ENCODE measurements around the gene TARS3.
A peak's percentile ranks its signal among the peaks of the same experiment; 100 is the strongest.
"Not testable (repeated sequence)": the region's sequence is repeated elsewhere in the genome, so short reads cannot be mapped to it uniquely, and the experiment has no call there.

Gene TARS3

DNA sequence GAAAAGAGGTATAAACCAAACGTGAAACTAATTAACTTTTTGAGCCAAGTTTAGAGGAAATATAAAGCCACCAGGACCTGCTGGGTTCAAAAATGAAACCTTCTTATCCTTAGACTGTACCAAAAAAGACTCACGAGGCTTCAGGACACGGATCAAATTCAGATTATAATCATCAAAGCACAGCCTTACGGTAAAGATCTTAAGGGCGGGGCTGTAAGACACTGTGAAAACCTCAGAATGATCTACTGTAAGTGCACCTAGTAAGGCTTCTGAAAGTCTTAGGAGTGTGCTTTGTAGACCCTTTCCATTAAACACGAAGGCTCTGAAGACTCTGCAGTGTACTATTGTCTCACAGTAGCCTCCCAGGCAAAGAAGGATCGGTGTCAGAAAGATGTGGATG is 26.8 kb downstream of the TARS3 start:
- no peak for DNase-seq

GRCh38 chr15:101696829-101697228 is 27.4 kb downstream of the TARS3 start:
- DNase-seq: no peak

GRCh38 chr15:101694261-101694660 is 30.0 kb downstream of the TARS3 start:
- no peak for DNase-seq

DNA sequence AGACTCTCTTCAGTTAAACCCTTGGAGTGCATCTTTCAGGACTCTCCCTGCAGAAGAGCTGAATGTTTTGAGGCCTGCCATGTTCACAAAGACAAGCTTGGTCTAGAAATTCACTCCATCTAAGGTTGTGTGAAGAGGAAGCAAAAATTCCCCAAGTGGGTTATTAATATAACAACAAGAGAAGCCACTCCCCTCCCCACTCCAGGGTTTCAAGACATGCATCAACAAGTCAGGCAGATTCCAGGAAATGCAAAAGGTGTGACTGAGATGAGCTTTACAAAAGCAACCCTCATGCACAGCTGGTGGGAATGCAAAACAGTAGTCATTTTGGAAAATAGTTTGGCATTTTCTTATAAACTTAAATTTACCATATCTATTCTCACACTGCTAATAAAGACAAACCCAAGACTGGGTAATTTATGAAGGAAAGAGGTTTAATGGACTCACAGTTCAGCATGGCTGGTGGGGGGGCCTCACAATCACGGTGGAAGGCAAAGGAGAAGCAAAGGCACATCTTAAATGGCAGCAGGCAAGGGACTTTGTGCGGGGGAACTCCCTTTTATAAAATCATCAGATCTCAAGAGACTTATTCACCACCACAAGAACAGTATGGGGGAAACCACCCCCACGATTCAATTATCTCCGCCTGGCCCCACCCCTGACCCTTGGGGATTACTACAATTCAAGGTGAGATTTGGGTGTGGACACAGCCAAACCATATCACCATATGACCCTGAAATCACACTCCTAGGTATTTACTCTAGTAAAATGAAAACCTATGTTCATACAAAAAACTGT is 31.3 kb downstream of the TARS3 start:
- DNase-seq: no peak

GRCh38 chr15:101689901-101690300 is 34.4 kb downstream of the TARS3 start:
- peak; percentile 9 for DNase-seq

DNA sequence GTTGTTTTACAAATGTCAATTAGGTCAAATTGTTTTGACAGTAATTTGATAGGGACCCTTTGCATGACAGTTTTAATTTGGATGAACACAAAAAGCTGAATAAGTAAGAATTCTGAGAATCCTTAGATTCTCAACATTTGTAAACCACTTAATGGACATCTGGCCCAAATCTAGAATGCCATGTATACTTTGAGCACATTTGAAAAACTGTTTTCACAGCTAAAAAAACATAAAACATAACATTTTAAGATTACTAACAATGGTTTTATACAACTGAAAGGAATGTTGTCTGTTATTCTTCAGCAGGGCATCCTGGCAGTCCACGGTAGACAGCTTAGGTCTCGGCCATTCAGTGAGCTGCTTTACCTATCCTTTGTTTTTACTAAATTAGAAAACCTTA is 37.6 kb downstream of the TARS3 start:
- no peak for DNase-seq

- no peak for DNase-seq
Observed at GRCh38 chr15:101684877-101685276, 39.4 kb downstream of the TARS3 start.

GRCh38 chr15:101684384-101684783 is 39.9 kb downstream of the TARS3 start:
- DNase-seq: no peak

- DNase-seq: no peak
Observed at GRCh38 chr15:101679806-101680205, 44.5 kb downstream of the TARS3 start.

- DNase-seq: no peak
Observed at GRCh38 chr15:101676921-101677329, 47.3 kb downstream of the TARS3 start.

DNA sequence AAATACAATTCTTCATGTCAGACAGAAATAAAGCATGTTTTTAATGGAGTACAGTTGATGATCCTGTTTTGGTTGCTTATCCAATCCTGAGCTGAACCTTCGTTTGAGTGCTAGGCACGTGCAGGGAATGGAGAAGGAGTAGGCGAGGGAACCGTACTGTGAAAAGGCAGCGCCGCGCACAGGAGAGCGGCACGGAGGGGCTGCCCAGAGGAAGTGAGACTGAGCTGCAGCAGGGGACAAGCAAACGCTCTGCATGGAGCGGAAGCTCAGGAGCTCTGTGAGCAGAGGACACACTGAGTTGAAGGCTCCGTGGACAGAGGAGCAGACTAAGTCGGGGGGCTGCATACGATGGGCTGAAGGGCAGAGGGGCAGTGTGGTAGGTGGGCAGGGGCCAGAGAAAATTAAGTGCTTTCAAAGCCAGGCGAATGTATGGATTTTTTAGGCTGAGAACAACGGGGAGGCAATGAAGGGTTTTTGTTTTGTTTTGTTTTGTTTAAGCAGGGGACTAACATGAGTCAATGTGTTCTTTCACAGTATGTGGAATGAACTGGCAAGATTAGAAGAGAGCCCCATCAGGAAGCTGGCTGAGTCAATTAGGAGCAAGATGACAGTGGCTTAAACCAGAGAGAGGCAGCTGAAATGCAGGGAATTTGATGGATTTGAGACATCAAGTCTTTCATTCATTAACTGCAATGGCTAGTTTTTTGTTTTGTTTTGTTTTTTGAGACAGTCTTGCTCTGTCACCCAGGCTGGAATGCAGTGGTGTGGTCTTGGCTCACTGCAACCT is 48.3 kb downstream of the TARS3 start:
- DNase-seq: no peak

DNA sequence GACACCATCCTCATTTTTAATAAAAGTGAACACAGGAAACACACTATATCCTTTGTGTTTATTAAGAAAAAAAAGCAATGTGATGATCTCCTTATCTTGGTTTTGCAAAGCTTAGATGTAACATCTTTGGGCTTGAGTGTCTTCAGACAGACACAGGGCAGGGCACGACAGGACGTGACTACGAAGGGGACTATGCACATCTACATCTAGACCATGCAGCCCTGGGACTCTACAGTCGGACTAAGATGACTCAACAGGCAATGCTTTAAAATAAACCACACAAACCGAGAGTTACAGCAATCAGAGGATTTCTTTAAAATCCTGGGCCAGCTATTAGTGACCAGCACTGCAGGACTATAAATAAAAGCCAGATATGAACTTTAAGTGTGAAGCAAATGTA is 49.3 kb downstream of the TARS3 start:
- no peak for DNase-seq

GRCh38 chr15:101672298-101672697 is 52.0 kb downstream of the TARS3 start:
- no peak for DNase-seq

DNA sequence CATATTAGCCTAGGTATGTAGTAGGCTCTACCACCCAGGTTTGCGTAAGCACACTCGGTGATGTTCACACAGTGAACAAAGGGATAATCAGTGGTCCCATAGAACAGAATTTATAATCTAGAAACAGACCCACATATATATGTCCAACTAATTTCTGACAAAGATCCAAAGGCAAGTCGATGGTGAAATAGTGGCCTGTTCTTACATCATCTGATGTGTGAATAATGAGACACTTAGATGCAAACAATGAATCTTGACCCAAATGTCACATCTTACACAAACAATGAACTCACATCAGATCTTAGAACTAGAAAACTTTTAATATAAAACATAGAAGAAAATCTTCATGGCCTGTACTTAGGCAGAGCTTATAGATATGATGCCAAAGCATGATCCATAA is 54.5 kb downstream of the TARS3 start:
- peak; percentile 36 for DNase-seq

DNA sequence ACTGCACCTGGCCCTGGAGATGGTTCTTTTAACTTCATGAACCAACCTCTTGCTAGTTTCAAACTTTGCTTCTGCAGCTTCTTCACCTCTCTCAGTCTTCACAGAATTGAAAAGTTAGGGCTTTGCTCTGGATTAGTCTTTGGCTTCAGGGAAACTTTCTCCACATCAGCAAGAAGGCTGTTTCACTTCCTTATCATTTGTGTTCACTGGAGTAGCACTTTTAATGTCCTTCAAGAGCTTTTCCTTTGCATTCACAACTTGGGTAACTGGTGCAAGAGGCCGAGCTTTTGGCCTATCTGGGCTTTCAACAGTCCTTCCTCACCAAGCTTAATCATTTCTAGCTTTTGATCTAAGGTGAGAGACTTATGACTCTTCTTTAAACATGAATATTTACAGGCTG is 56.4 kb downstream of the TARS3 start:
- DNase-seq: no peak

GRCh38 chr15:101664303-101664913 is 59.9 kb downstream of the TARS3 start:
- no peak for DNase-seq

GRCh38 chr15:101662203-101662602 is 62.1 kb downstream of the TARS3 start:
- DNase-seq: no peak

DNA sequence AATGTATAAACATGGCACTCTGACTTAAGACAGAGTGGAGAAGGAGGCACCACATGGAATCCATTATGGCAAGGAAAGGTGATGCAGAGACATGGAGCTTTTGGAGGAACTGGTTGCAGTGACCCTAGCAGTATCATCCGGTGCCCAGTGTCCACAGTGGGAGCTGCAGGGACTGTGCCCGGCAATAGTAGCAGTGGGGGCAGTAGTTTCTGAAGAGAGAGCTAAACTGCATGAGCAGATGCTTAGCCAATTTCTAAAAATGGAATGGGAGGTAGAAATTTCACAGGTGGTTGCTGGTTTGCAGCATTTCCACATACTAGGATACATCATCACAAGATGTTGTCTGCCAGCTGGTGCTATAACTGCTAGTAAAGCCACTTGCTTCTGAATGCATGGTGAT is 64.3 kb downstream of the TARS3 start:
- no peak for DNase-seq

DNA sequence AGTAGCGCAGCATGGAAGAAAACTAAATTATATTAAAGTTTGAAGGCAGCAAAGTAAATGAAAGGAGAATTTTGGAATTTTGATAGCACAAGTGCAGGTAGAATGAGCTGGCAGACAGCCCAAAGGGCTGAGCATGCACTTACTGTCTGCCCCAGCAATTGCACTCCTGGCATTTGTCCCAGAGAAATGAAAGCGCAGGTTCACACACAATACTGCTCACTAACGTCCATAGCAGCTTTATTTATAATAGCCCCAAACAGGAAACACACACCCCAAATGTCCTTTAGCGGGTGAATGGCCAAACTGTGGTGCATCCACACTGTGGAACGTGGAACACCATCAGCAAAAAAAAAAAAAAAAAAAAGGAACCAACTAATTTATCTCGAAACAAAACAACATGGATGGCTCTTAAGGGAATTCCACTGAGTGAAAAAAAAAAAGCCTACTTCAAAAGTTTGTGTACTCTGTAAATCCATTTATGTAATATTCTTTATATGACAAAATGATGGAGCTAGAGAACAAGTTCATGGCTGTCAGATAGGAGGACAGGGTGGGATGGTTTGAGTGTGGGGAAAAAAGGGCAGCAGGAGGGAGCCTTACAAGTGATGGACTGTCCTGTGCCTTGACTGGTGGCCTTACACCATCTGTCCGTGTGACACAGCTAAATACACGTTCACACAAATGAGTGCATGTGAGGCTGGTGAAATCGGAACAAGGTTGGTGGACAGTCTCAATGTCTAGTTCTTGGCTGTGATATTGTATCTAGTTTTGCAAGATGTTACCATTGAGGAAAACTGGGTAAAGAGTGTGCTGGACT is 66.1 kb downstream of the TARS3 start:
- DNase-seq: peak; percentile 10

- DNase-seq: no peak
Observed at GRCh38 chr15:101657171-101657570, 67.1 kb downstream of the TARS3 start.

- not testable (repeated sequence) for DNase-seq
Observed at GRCh38 chr15:101654624-101655337, 69.5 kb downstream of the TARS3 start.

DNA sequence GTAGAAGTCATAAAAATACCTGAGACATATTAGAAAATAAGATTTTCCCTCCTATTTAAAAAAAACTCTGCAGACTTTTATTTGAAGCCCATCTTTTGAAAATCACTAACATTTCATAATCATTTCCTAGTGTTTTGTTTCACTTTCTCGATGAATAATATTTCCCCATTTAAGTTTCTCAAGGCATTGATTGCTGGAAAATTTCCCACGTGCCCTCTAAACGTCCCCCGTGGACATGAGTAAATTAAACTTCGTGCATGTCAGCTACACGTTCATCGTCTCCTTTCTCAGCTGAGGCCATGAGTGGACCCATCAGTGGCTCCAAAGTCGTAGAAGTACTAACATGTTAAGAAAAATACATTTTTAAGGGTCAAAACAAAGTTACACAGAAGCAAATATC is 70.1 kb downstream of the TARS3 start:
- peak; percentile 94 for DNase-seq
